GM21825 (cell line): ENCODE data around the gene PTPRC.

Experiments used
- ATAC-seq: cut with Tn5 transposase; IDR thresholded peaks from one replicate; pipeline ENCODE4 v1.9.1; 2021; ENCODE audit warnings: mild to moderate bottlenecking, moderate library complexity; ENCODE audit not compliant: unreplicated experiment

Gene PTPRC

DNA sequence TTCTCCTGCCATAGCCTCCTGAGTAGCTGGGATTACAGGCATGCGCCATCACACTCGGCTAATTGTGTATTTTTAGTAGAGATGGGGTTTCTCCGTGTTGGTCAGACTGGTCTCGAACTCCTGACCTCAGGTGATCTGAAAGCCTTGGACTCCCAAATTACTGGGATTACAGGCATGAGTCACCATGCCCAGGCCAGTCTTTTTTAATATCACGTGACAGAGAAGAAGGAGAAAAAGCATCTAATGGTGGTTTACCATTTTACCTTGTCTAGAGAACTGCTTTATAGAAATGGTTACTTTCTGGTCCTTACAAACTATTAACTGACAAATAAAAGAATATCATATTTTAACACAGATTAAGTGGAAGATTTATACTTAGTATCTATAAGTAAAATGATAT lies 168.0 kb downstream of the PTPRC start:
- no peak for ATAC-seq
